Pancreas (tissue), 10 donors: ENCODE results near the gene LGALS7. TPM values are rescaled to one million over a fixed set of nuclear protein-coding genes. Genes with fewer than 3 reads are reported as not detected.
A peak's percentile ranks its signal among the peaks of the same experiment; 100 is the strongest.
"Not testable (repeated sequence)": the region's sequence is repeated elsewhere in the genome, so short reads cannot be mapped to it uniquely, and the experiment has no call there.

ENCODE experiments used
- ATAC-seq, 4 donors: fragments of 200-7000 bp; cut with Tn5 transposase; one replicate each; pipeline versions ENCODE4 v1.8.0 to v1.9.1; 2020; ENCODE audit warnings: mild to moderate bottlenecking in 4 of 4, moderate library complexity in 4 of 4
- DNase-seq, 6 donors: peaks; one replicate each; pipeline ENCODE4 v3.0.0-alpha.2; 2020
- FAIRE-seq: peaks from 2 replicates; lab custom pipeline; 2012; peaks lifted over from hg19 to GRCh38; lab: Jason Lieb, UNC
- H3K27ac ChIP-seq, 4 donors: fragments of 200-600 bp; sonication (generic); 1 replicate in 3 of 4; 2 replicates in 1 of 4; pipeline versions ENCODE4 v1.5.0 to v1.8.0; 2020
- H3K27me3 ChIP-seq, 4 donors: fragments of 200-600 bp; one replicate each; pipeline ENCODE4 v1.8.0; 2021
- H3K36me3 ChIP-seq, 3 donors: fragments of 200-600 bp; sonication (generic) in 1 of 3; one replicate each; pipeline versions ENCODE4 v1.5.0 to v1.8.0; 2020 to 2021
- H3K4me1 ChIP-seq, 3 donors: fragments of 200-600 bp; one replicate each; pipeline ENCODE4 v1.8.0; 2021
- H3K4me3 ChIP-seq, 4 donors: fragments of 200-600 bp; sonication (generic) in 2 of 4; one replicate each; pipeline versions ENCODE4 v1.5.0 to v1.8.0; 2020 to 2021
- H3K9me3 ChIP-seq, 4 donors: fragments of 200-600 bp; one replicate each; pipeline ENCODE4 v1.8.0; 2021
- CTCF ChIP-seq, 4 donors: fragments of 200-600 bp; sonication (generic) in 3 of 4; IDR thresholded peaks; one replicate each; pipeline versions ENCODE4 v1.5.0 to v1.8.0; 2021; ENCODE audit warnings: antibody characterized with exemption in 4 of 4
- WGBS, 2 donors: extraction: QIAGEN DNeasy Blood & Tissue Kit; methylation state at CpG; one replicate each; pipeline ENCODE4 v1.1.7; 2013; 5-methylcytosine and 5-hydroxymethylcytosine counted together
- intact Hi-C, 3 donors: fragments of 100-400 bp; cut with DNase I; formaldehyde crosslinking; loops; one replicate each; pipeline versions ENCODE4 v1.11.1 to v1.14.2; 2022
- polyA plus RNA-seq, 2 donors: library from polyadenylated mRNA; stranded (reverse); fragments of 200-250 nt; gene quantifications; one replicate each; pipeline ENCODE4 v1.2.3, GENCODE V29; 2013
- total RNA-seq, 6 donors: library from RNA; stranded (reverse); fragmentation: NEBNext Ultra II Directional in 4 of 6; extraction: Animal tissue kit (Norgen Biotek cat#: 25700) in 4 of 6; gene quantifications; one replicate each; pipeline versions ENCODE4 v1.2.1 to v1.2.4, GENCODE V29; 2021 to 2023
- donor health status: healthy with polysubstance abuse.
- donor health status: DM: no; HTN: no; CAD: no; lungs with moderate emphysema.
- donor health status: DM: no; HTN: no; CAD: no.
- donor health status: control.
- donor health status: control.
- donor health status: Bipolar disorder and iron deficiency.
- donor health status: DM: yes; HTN: yes; CAD: no.
- donor health status: DM: no; HTN: no; CAD: no.
- donor health status: DM: no; HTN: no; CAD: no.
- donor health status: DM: yes; HTN: yes; CAD: no.

LGALS7 gene
- total and polyA plus RNA-seq, 8 donors = not detected

DNA sequence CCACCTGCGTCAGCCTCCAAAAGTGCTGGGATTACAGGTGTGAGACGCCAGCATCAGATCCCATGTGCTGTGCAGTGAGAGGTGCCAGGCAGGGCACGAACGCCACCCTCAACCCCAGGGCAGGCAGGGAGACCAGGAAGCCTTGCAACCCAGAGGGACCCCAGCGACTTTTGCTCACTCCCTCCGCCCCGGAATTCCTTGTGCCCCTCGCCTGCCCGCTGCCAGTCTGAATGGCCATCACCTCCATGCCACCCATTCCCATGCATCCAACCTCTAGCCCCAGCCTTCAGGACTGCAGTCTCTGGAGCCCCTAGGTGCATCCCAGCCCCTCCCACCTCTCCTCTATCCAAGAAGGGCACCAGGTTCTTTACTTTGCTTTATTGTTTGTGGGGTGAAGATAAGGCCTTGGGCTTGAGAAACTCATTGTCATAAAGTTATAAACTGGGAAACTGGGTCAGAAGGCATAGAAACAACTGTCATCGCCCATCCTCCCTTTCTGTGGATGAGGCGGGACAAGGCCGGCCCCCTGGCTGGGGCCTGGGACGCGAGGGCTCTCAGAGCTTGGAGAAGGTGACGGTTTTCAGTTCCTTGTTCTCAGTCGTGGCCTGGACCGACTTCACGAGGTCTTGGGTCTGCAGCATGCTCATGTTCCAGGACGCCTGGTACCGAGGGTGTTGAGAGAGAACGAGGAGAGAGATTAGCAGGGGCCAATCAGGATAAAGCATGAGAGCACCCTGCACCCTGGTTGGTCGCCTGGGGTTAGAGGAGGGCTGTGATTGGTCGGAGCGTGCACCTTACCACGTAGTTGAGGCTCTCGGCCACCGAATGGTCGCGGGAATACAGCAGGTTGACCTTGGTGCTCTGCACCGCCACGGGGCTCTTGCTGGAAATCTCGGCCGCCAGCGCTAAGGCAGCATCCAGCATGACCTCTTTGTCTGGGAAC is 42.0 kb upstream of the LGALS7 start:
- Histone ChIP-seq H3K4me3 (no peak overlapping the region), H3K36me3 (peaks cover 0 to 22% (median 9%) of the 10 kb centered on the region in 3 donors), H3K27ac (no peak overlapping the region), H3K4me1 (peaks cover 6 to 14% (median 9%) of the 10 kb centered on the region in 3 donors), H3K27me3 (no peaks in the 10 kb centered on the region), H3K9me3 (no peaks in the 10 kb centered on the region)
- FAIRE-seq (no peak), DNase-seq (no peak), ATAC-seq (no peak)
- intact Hi-C loops = no loop called here
- 92 to 94% methylated on average over 31 to 34 of the region's 34 CpGs for WGBS, 2 donors
- no peak for TF ChIP-seq CTCF (IDR thresholded peaks at IDR 0.05)

DNA sequence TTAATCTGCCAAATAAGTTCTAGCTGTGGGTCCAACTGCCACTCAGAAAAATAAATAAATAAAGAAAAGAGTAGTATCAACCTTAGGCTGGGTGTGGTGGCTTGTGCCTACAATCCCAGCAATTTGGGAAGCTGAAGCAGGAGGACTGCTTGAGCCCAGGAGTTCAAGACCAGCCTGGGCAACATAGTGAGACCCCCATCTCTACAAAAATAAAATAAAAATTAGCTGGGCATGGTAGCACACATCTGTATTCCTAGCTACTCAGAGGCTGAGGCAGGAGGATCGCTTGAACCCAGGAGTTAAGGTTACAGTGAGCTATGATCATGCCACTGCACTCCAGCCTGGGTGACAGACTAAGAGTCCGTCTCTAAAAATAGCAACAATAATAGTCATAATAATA is 40.6 kb upstream of the LGALS7 start:
- not testable (repeated sequence) for H3K27ac ChIP-seq, FAIRE-seq, H3K4me3 ChIP-seq

GRCh38 chr19:38813323-38813722 is 40.0 kb upstream of the LGALS7 start:
- FAIRE-seq = no peak
- intact Hi-C loops = no loop called here
- TF ChIP-seq CTCF (IDR thresholded peaks at IDR 0.05) = no peak
- no peak for DNase-seq
- no peak for ATAC-seq
- H3K9me3 ChIP-seq = no peaks in the 10 kb centered on the region
- no peak overlapping the region for H3K4me3 ChIP-seq
- peaks cover 0 to 10% (median 9%) of the 10 kb centered on the region in 3 donors for H3K4me1 ChIP-seq
- 33 to 34% methylated on average over 6 of the region's 6 CpGs for WGBS, 2 donors
- H3K27ac ChIP-seq = peak overlapping the region; percentile 43 to 62 (median 50)
- H3K36me3 ChIP-seq = peaks cover 0 to 22% (median 9%) of the 10 kb centered on the region in 3 donors
- H3K27me3 ChIP-seq = no peaks in the 10 kb centered on the region

More for the DNA sequence above, 40.6 kb upstream of the LGALS7 start:
- DNase-seq, H3K27me3 ChIP-seq, intact Hi-C loops, H3K4me1 ChIP-seq, H3K9me3 ChIP-seq: not testable (repeated sequence)
- peak in 3 of 4 donors; percentile 1 to 18 (median 4) for ATAC-seq
- 72 to 86% methylated on average over 2 of the region's 2 CpGs for WGBS, 2 donors
- H3K36me3 ChIP-seq = peaks cover 0 to 22% (median 9%) of the 10 kb centered on the region in 3 donors

DNA sequence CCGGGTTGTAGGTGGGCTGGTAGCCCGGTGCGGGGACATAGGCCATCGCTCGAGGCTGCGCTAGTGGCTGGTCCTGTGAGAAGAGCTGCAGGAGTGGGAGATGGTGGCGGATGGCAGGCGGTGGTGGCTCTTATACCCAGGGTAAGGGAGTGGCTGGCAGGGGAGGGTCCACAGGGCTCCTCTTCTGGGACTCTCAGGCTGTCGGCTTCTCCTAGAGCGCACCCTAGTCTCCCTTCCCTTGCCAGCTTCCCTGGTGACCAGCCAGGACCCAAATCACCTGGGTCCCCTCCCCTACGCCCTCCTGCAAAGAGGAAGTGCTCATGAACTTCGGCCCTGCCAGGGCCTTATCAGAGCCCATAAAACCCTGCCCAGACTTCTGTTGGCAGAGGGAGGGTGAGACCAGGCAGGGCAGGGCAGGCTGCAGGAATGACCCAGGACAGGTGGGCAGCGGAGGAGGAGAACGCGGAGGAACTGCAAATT is 39.6 kb upstream of the LGALS7 start, which contains the start of gene LGALS4:
Gene LGALS4, minus strand, starts transcription at position 105 of the 480 bp plus-strand sequence. Its CDS starts 59 bp downstream, at position 46.
- TF ChIP-seq CTCF (IDR thresholded peaks at IDR 0.05) = no peak
- H3K4me3 ChIP-seq = peak within 1 kb of the TSS in 2 of 4 donors; percentile 24 to 29
- no peaks in the 10 kb centered on the region for H3K9me3 ChIP-seq
- no peaks in the 10 kb centered on the region for H3K27me3 ChIP-seq
- FAIRE-seq (no peak), ATAC-seq (peak; percentile 91 to 98 (median 94)), DNase-seq (peak; percentile 75 to 92 (median 88))
- H3K4me1 ChIP-seq = peaks cover 0 to 10% (median 9%) of the 10 kb centered on the region in 3 donors
- peak within 1 kb of the TSS; percentile 43 to 62 (median 50) for H3K27ac ChIP-seq
- intact Hi-C loops = no loop called here
- WGBS, 2 donors = 44 to 46% methylated on average over 15 of the region's 15 CpGs
- H3K36me3 ChIP-seq = peaks cover 0 to 22% (median 9%) of the 10 kb centered on the region in 3 donors

- Histone ChIP-seq H3K9me3 (no peaks in the 10 kb centered on the region), H3K27ac (peak overlapping the region; percentile 22 to 55 (median 44)), H3K27me3 (no peaks in the 10 kb centered on the region), H3K36me3 (peaks cover 0 to 19% (median 9%) of the 10 kb centered on the region in 3 donors), H3K4me3 (peak overlapping the region in 2 of 4 donors; percentile 24 to 29), H3K4me1 (peaks cover 0 to 10% (median 9%) of the 10 kb centered on the region in 3 donors)
- DNase-seq (peak in 1 of 6 donors; percentile 70), FAIRE-seq (no peak), ATAC-seq (no peak)
- intact Hi-C loops = no loop called here
- 77 to 78% methylated on average over 18 of the region's 18 CpGs for WGBS, 2 donors
- TF ChIP-seq CTCF (IDR thresholded peaks at IDR 0.05) = no peak
Observed at GRCh38 chr19:38812009-38812840, 38.9 kb upstream of the LGALS7 start.
